GM18502 (cell line): ENCODE measurements around the gene ASCC1.

Source experiments
- ATAC-seq: cut with Tn5 transposase; IDR thresholded peaks from one replicate; pipeline ENCODE4 v1.9.1; 2021; ENCODE audit warnings: mild to moderate bottlenecking; ENCODE audit not compliant: unreplicated experiment, poor library complexity

Gene ASCC1

GRCh38 chr10:72106154-72106849 is 109.8 kb downstream of the ASCC1 start:
- no peak for ATAC-seq

GRCh38 chr10:72105710-72106109 is 110.4 kb downstream of the ASCC1 start:
- ATAC-seq: no peak

- ATAC-seq: no peak
Measured at GRCh38 chr10:72105098-72105475, 111.0 kb downstream of the ASCC1 start.

GRCh38 chr10:72104472-72105097 is 111.5 kb downstream of the ASCC1 start:
- ATAC-seq: no peak

DNA sequence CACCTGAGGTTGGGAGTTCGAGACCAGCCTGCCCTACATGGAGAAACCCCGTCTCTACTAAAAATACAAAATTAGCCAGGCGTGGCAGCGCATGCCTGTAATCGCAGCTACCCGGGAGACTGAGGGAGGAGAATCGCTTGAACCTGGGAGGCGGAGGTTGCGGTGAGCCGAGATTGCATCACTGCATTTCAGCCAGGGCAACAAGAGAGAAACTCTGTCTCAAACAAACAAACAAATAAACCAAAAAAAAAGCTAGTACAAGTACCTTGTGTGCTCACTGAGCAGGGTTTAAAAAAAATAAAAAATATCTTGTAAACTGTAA is 116.5 kb downstream of the ASCC1 start:
- ATAC-seq: no peak

GRCh38 chr10:72098836-72099599 is 117.1 kb downstream of the ASCC1 start:
- ATAC-seq: no peak

- ATAC-seq: no peak
Measured at GRCh38 chr10:72098301-72098835, 117.7 kb downstream of the ASCC1 start.

GRCh38 chr10:72097448-72098300 is 118.4 kb downstream of the ASCC1 start:
- ATAC-seq: no peak

GRCh38 chr10:72096115-72097000 is 119.7 kb downstream of the ASCC1 start:
- no peak for ATAC-seq

GRCh38 chr10:72095195-72095594 is 120.9 kb downstream of the ASCC1 start:
- no peak for ATAC-seq

GRCh38 chr10:72094574-72094973 is 121.5 kb downstream of the ASCC1 start:
- no peak for ATAC-seq

GRCh38 chr10:72093450-72093849 is 122.6 kb downstream of the ASCC1 start:
- no peak for ATAC-seq

- ATAC-seq: no peak
Measured at GRCh38 chr10:72092987-72093386, 123.1 kb downstream of the ASCC1 start.

DNA sequence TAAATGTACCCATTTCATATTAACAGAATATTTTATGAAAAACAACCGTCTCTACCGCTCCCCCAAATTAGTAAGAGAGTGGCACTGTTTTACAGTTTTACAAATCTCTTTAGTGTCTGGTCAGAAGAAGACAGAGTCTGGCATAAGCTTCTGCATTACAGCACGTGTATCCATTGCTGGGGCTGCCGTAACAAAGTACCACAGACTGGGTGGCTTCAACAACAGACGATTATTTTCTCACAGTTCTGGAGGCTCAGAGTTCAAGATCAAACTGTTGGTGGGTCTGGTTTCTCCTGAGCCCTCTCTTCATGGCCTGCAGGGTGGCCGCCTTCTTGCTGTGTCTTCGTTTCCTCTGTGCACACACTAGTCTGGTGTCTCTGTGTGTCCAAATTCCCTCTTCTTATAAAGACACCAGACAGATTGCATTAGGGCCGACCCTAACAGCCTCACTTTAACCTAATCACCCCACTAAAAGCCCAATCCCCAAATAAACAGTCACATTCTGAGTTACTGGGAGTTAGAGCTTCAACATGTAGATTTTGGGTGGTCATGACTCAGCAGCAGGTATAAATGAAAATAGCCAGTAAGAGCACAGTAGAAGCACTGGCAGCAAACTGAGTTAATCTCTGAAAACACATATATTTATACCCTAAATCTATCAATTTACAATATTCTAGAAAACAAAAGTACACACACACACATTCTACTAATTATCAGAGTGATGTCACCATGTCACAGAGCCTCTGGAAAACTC is 123.7 kb downstream of the ASCC1 start:
- no peak for ATAC-seq

DNA sequence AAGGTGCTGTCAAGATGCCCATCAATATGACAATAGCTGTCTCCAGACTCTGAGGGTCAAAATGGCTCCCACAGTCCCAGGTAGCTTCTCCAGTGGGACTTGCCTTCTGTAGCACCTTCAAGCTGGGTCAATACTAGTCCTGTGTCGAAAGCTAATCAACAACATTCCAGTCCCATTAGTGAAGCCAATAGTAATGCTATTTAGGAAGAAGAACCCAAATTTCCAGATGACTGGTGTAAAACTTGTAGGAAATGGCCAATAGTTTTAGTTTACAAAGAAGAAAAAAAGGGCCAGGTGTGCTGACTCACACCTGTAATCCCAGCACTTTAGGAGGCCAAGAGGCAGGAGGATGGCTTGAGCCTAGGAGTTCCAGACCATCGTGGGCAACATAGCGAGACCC is 125.8 kb downstream of the ASCC1 start:
- ATAC-seq: no peak

GRCh38 chr10:72089618-72090017 is 126.5 kb downstream of the ASCC1 start:
- no peak for ATAC-seq

DNA sequence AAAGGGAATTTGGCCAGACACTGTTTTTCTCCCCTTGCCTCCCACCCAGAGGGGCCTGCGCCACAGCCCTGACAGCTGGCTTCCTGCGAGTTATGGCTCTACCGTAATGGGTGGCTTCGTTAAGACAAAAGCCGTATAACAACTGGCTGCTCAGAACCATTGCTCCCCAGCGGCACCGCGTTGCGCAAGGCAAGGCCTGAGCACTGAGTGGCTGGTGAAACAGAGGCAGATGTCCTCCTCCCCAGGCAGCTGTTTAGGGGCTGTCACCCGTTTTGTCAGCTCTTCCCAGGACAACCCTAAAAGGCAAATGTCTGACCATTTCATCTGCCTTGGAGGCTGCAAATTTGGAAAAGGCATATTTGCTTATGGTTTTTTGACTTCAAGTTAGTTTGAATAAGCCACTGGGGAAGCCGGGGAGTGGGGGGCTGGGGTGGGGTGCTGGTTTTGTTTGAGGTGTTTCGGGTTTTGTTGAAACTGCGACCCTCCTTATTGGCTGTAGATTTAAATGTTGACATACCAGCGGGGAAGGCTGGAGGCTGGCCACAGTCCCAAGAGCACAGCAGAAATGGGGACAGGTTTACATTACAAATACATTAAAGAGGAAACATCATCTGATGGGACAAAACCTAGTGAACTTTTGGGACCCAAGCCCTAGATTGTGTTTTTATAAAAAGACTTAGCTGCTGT is 127.0 kb downstream of the ASCC1 start:
- no peak for ATAC-seq
